ENCODE measurements around the gene RCN1. TPM values are rescaled to one million over a fixed set of nuclear protein-coding genes. Genes with fewer than 3 reads are reported as not detected.
"Not testable (repeated sequence)": the region's sequence is repeated elsewhere in the genome, so short reads cannot be mapped to it uniquely, and the experiment has no call there.

RCN1 gene
- total RNA-seq, 1 experiment from 2014 or later = 16.1 TPM

- H3K4me2 ChIP-seq (ENCODE audit: low read depth, low read length, poor library complexity, severe bottlenecking); H3K9me3 ChIP-seq (ENCODE audit: low read length); H3K9ac ChIP-seq (ENCODE audit: low read length): not testable (repeated sequence)
These were observed 12.3 kb downstream of the RCN1 start for GRCh38 chr11:32103121-32103719.

DNA sequence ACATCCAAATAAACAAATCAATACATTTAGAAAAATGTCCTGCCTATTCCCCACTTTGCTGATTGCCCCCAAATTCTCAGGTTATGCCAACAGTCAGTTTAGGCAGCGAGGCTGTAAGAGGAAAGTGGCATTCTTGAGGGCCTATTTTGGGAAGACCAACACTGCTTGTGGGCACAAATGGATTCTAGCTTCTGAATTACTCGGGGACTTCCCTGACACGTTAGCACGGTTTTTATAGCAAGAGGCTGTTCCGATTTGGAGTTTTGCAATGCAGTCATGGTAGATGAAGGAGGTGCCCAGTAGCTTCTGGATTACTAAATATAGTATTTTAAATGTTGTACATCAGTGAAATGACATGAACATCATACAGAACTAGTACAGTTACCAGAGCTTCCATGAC is 13.1 kb downstream of the RCN1 start:
- Histone ChIP-seq H3K27me3 (ENCODE audit: low read length) (no peaks in the 10 kb centered on the region), H2AFZ (ENCODE audit: low read length) (no peak overlapping the region), H4K20me1 (ENCODE audit: insufficient read depth, low read depth, low read length) (no peaks in the 10 kb centered on the region), H3K36me3 (ENCODE audit: insufficient read depth, low read length) (no peaks in the 10 kb centered on the region), H3K9me2 (replicated peaks; ENCODE audit: insufficient read depth, low read length) (no peaks in the 10 kb centered on the region), H3K9me3 (ENCODE audit: low read length) (no peaks in the 10 kb centered on the region), H3K9ac (ENCODE audit: low read length) (no peak overlapping the region), H3K4me2 (ENCODE audit: low read depth, low read length, poor library complexity, severe bottlenecking) (no peak overlapping the region), H3K27ac (ENCODE audit: low read length) (no peak overlapping the region), H3K4me1 (ENCODE audit: low read length) (no peaks in the 10 kb centered on the region), H3K4me3 (ENCODE audit: low read length) (no peak overlapping the region), H3K79me2 (ENCODE audit: low read length) (no peaks in the 10 kb centered on the region)
- DNase-seq = no peak

More at GRCh38 chr11:32103121-32103719, 12.3 kb downstream of the RCN1 start:
- H4K20me1 ChIP-seq (ENCODE audit: insufficient read depth, low read depth, low read length); H3K4me1 ChIP-seq (ENCODE audit: low read length); H2AFZ ChIP-seq (ENCODE audit: low read length); H3K4me3 ChIP-seq (ENCODE audit: low read length); H3K27me3 ChIP-seq (ENCODE audit: low read length); H3K36me3 ChIP-seq (ENCODE audit: insufficient read depth, low read length); H3K27ac ChIP-seq (ENCODE audit: low read length); DNase-seq; H3K79me2 ChIP-seq (ENCODE audit: low read length); H3K9me2 ChIP-seq (replicated peaks; ENCODE audit: insufficient read depth, low read length): not testable (repeated sequence)

- Histone ChIP-seq H4K20me1 (ENCODE audit: insufficient read depth, low read depth, low read length) (no peaks in the 10 kb centered on the region), H3K79me2 (ENCODE audit: low read length) (no peaks in the 10 kb centered on the region), H3K4me2 (ENCODE audit: low read depth, low read length, poor library complexity, severe bottlenecking) (no peak overlapping the region), H3K27ac (ENCODE audit: low read length) (no peak overlapping the region), H3K27me3 (ENCODE audit: low read length) (no peaks in the 10 kb centered on the region), H3K9me3 (ENCODE audit: low read length) (no peaks in the 10 kb centered on the region), H3K36me3 (ENCODE audit: insufficient read depth, low read length) (no peaks in the 10 kb centered on the region), H3K9ac (ENCODE audit: low read length) (no peak overlapping the region), H3K9me2 (replicated peaks; ENCODE audit: insufficient read depth, low read length) (no peaks in the 10 kb centered on the region), H3K4me3 (ENCODE audit: low read length) (no peak overlapping the region), H3K4me1 (ENCODE audit: low read length) (no peaks in the 10 kb centered on the region), H2AFZ (ENCODE audit: low read length) (no peak overlapping the region)
- no peak for DNase-seq
These were observed 15.1 kb downstream of the RCN1 start for GRCh38 chr11:32105871-32106560.

GRCh38 chr11:32107647-32108046 is 16.8 kb downstream of the RCN1 start:
- Histone ChIP-seq H3K4me3 (ENCODE audit: low read length) (no peak overlapping the region), H3K36me3 (ENCODE audit: insufficient read depth, low read length) (no peaks in the 10 kb centered on the region), H3K9ac (ENCODE audit: low read length) (no peak overlapping the region), H3K4me2 (ENCODE audit: low read depth, low read length, poor library complexity, severe bottlenecking) (no peak overlapping the region), H3K9me3 (ENCODE audit: low read length) (no peaks in the 10 kb centered on the region), H4K20me1 (ENCODE audit: insufficient read depth, low read depth, low read length) (no peaks in the 10 kb centered on the region), H3K27ac (ENCODE audit: low read length) (no peak overlapping the region), H2AFZ (ENCODE audit: low read length) (no peak overlapping the region), H3K27me3 (ENCODE audit: low read length) (no peaks in the 10 kb centered on the region), H3K79me2 (ENCODE audit: low read length) (no peaks in the 10 kb centered on the region), H3K9me2 (replicated peaks; ENCODE audit: insufficient read depth, low read length) (no peaks in the 10 kb centered on the region), H3K4me1 (ENCODE audit: low read length) (no peaks in the 10 kb centered on the region)
- DNase-seq = no peak

GRCh38 chr11:32108576-32108975 is 17.7 kb downstream of the RCN1 start:
- Histone ChIP-seq H3K4me3 (ENCODE audit: low read length) (no peak overlapping the region), H3K27me3 (ENCODE audit: low read length) (no peaks in the 10 kb centered on the region), H4K20me1 (ENCODE audit: insufficient read depth, low read depth, low read length) (no peaks in the 10 kb centered on the region), H2AFZ (ENCODE audit: low read length) (no peak overlapping the region), H3K36me3 (ENCODE audit: insufficient read depth, low read length) (no peaks in the 10 kb centered on the region), H3K9me3 (ENCODE audit: low read length) (no peaks in the 10 kb centered on the region), H3K9ac (ENCODE audit: low read length) (no peak overlapping the region), H3K79me2 (ENCODE audit: low read length) (no peaks in the 10 kb centered on the region), H3K4me1 (ENCODE audit: low read length) (no peaks in the 10 kb centered on the region), H3K27ac (ENCODE audit: low read length) (no peak overlapping the region), H3K4me2 (ENCODE audit: low read depth, low read length, poor library complexity, severe bottlenecking) (no peak overlapping the region), H3K9me2 (replicated peaks; ENCODE audit: insufficient read depth, low read length) (no peaks in the 10 kb centered on the region)
- no peak for DNase-seq

- H3K79me2 ChIP-seq (ENCODE audit: low read length) = no peaks in the 10 kb centered on the region
- H4K20me1 ChIP-seq (ENCODE audit: insufficient read depth, low read depth, low read length) = no peaks in the 10 kb centered on the region
- no peak overlapping the region for H3K4me3 ChIP-seq (ENCODE audit: low read length)
- no peaks in the 10 kb centered on the region for H3K4me1 ChIP-seq (ENCODE audit: low read length)
- H3K9me2 ChIP-seq (replicated peaks; ENCODE audit: insufficient read depth, low read length) = no peaks in the 10 kb centered on the region
- H3K27me3 ChIP-seq (ENCODE audit: low read length) = no peaks in the 10 kb centered on the region
- H3K9me3 ChIP-seq (ENCODE audit: low read length) = no peaks in the 10 kb centered on the region
- H3K36me3 ChIP-seq (ENCODE audit: insufficient read depth, low read length) = no peaks in the 10 kb centered on the region
- no peak overlapping the region for H3K9ac ChIP-seq (ENCODE audit: low read length)
- no peak overlapping the region for H3K27ac ChIP-seq (ENCODE audit: low read length)
- H3K4me2 ChIP-seq (ENCODE audit: low read depth, low read length, poor library complexity, severe bottlenecking) = no peak overlapping the region
- H2AFZ ChIP-seq (ENCODE audit: low read length) = no peak overlapping the region
- DNase-seq = no peak
These were observed 18.3 kb downstream of the RCN1 start for GRCh38 chr11:32109138-32109537.

DNA sequence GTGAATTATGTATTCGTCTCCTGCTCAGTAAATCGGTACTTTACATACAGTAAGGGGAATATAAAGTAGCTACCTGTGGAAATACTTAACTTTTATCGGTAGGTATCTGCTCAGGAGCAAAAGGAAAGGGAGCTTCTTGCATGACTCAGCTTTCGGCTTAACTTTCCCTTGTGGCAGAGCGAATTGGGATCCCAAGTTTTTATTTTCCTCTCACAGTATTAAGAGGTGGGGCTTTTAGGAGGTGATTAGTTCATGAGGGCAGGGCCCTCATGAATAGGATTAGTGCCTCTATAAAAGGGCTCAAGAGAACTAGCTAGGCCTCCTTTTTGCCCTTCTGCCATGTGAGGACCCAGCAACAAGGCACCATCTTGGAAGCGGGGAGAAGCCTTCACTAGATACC is 18.7 kb downstream of the RCN1 start:
- Histone ChIP-seq H3K36me3 (ENCODE audit: insufficient read depth, low read length) (no peaks in the 10 kb centered on the region), H3K79me2 (ENCODE audit: low read length) (no peaks in the 10 kb centered on the region), H3K4me3 (ENCODE audit: low read length) (no peak overlapping the region), H2AFZ (ENCODE audit: low read length) (no peak overlapping the region), H3K9ac (ENCODE audit: low read length) (no peak overlapping the region), H3K4me2 (ENCODE audit: low read depth, low read length, poor library complexity, severe bottlenecking) (no peak overlapping the region), H4K20me1 (ENCODE audit: insufficient read depth, low read depth, low read length) (no peaks in the 10 kb centered on the region), H3K4me1 (ENCODE audit: low read length) (no peaks in the 10 kb centered on the region), H3K27me3 (ENCODE audit: low read length) (no peaks in the 10 kb centered on the region), H3K9me3 (ENCODE audit: low read length) (no peaks in the 10 kb centered on the region), H3K9me2 (replicated peaks; ENCODE audit: insufficient read depth, low read length) (no peaks in the 10 kb centered on the region), H3K27ac (ENCODE audit: low read length) (no peak overlapping the region)
- no peak for DNase-seq

DNA sequence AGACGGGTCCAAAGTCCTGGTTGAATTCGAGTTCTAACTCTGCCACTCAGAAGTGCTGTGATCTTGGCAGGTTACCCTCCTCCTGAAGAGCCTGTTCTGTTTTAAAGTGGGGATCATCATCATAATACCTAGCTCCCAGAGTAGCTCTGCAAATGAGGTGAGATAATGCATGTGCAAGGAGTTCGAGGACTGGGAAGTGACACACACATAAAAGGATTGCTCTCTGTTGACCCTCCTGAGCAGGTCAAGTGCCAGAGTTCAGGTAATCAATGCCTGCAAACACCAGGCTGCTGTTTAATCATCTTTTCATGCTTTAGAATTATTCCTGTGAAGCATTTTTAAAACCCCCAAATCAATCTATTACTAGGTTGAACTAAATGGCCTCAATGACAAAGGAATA is 19.9 kb downstream of the RCN1 start:
- Histone ChIP-seq H3K4me3 (ENCODE audit: low read length) (no peak overlapping the region), H3K27me3 (ENCODE audit: low read length) (no peaks in the 10 kb centered on the region), H3K27ac (ENCODE audit: low read length) (no peak overlapping the region), H3K4me1 (ENCODE audit: low read length) (no peaks in the 10 kb centered on the region), H3K4me2 (ENCODE audit: low read depth, low read length, poor library complexity, severe bottlenecking) (no peak overlapping the region), H3K9ac (ENCODE audit: low read length) (no peak overlapping the region), H3K9me2 (replicated peaks; ENCODE audit: insufficient read depth, low read length) (no peaks in the 10 kb centered on the region), H3K36me3 (ENCODE audit: insufficient read depth, low read length) (no peaks in the 10 kb centered on the region), H3K9me3 (ENCODE audit: low read length) (no peaks in the 10 kb centered on the region), H4K20me1 (ENCODE audit: insufficient read depth, low read depth, low read length) (no peaks in the 10 kb centered on the region), H2AFZ (ENCODE audit: low read length) (no peak overlapping the region), H3K79me2 (ENCODE audit: low read length) (no peaks in the 10 kb centered on the region)
- DNase-seq = no peak

Data from Karpas-422 (cell line).